Central memory CD8-positive, alpha-beta T cell (primary cell): Measurements from ENCODE around the gene ASTN1.

ENCODE experiments used
- ATAC-seq: fragments of 150-1000 bp; cut with Tn5 transposase; replicated peaks from 2 replicates; pipeline ENCODE4 v1.10.0; 2022; ENCODE audit warnings: mild to moderate bottlenecking, moderate FRiP score, moderate number of reproducible peaks; ENCODE audit not compliant: poor library complexity, severe bottlenecking; ENCODE audit errors: extremely low read depth
- DNase-seq, 2 donors: peaks; one replicate each; pipeline ENCODE4 v3.0.0; 2021; ENCODE audit warnings: low spot score in 2 of 2
- H3K27ac Mint-ChIP-seq: one replicate; pipeline ENCODE4 v1.8.0; 2022; ENCODE audit warnings: low read depth, mild to moderate bottlenecking, moderate library complexity, mixed read lengths
- H3K27me3 Mint-ChIP-seq: one replicate; pipeline ENCODE4 v1.8.0; 2022; ENCODE audit warnings: mixed read lengths
- H3K36me3 Mint-ChIP-seq: one replicate; pipeline ENCODE4 v1.8.0; 2022; ENCODE audit warnings: mild to moderate bottlenecking, moderate library complexity, mixed read lengths; ENCODE audit not compliant: insufficient read depth
- H3K4me1 Mint-ChIP-seq: one replicate; pipeline ENCODE4 v1.8.0; 2022; ENCODE audit warnings: mixed read lengths
- H3K4me3 Mint-ChIP-seq: one replicate; pipeline ENCODE4 v1.8.0; 2022; ENCODE audit warnings: mild to moderate bottlenecking, moderate library complexity, mixed read lengths
- H3K9me3 Mint-ChIP-seq: one replicate; pipeline ENCODE4 v1.8.0; 2022; ENCODE audit warnings: mixed read lengths

ASTN1 gene

DNA sequence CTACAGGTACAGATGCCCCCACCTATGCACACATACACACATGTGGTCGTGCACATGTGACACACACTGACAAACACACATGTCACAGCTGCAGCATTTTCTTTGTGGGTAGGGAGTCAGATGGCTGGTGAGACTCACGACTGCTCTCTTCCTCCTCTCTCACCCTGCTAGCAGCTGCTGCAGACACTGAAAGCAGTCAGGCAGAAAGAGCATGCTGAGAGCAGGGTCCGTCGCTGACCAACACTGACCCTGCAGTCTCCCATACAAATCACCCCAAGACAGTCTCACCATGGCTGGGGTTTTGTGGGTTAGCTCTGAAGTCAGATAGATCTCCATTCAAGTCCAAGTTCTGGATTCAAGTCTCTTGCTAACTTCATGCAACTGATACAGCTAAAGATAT, 188.3 kb downstream of the ASTN1 start:
- no peak overlapping the region for H3K4me3 Mint-ChIP-seq
- ATAC-seq (no peak), DNase-seq (no peak)
- no peaks in the 10 kb centered on the region for H3K36me3 Mint-ChIP-seq
- no peaks in the 10 kb centered on the region for H3K27me3 Mint-ChIP-seq
- no peak overlapping the region for H3K27ac Mint-ChIP-seq
- H3K4me1 Mint-ChIP-seq: no peaks in the 10 kb centered on the region
- H3K9me3 Mint-ChIP-seq: peaks cover 10% of the 10 kb centered on the region

GRCh38 chr1:176964687-176965086, 199.8 kb downstream of the ASTN1 start:
- H3K36me3 Mint-ChIP-seq: no peaks in the 10 kb centered on the region
- H3K9me3 Mint-ChIP-seq: peaks cover 5% of the 10 kb centered on the region
- H3K27ac Mint-ChIP-seq: no peak overlapping the region
- ATAC-seq: no peak
- no peaks in the 10 kb centered on the region for H3K4me1 Mint-ChIP-seq
- no peak for DNase-seq
- no peak overlapping the region for H3K4me3 Mint-ChIP-seq
- H3K27me3 Mint-ChIP-seq: no peaks in the 10 kb centered on the region

DNA sequence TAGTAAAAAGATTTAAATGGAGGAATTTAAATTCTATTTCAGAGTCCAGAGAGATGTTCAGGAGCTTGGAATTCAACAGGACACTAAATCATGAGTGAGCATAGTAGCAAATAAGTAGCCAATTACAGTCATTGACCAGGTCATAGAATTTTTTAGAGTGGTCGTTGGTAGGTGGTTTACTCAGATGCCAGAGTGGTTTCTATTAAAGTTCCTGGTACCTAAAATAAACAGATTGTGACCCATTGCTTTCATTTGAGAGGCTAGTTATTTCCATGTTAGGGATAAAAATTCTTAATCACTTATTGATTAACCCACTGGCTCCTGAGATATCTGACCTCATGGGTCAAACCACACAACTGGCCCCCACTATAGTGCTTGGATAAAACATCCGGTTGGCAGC, 201.3 kb downstream of the ASTN1 start:
- Mint-ChIP-seq H3K4me3 (no peak overlapping the region), H3K27me3 (no peaks in the 10 kb centered on the region), H3K4me1 (no peaks in the 10 kb centered on the region), H3K27ac (no peak overlapping the region), H3K9me3 (peaks cover 5% of the 10 kb centered on the region), H3K36me3 (no peaks in the 10 kb centered on the region)
- no peak for DNase-seq
- ATAC-seq: no peak

DNA sequence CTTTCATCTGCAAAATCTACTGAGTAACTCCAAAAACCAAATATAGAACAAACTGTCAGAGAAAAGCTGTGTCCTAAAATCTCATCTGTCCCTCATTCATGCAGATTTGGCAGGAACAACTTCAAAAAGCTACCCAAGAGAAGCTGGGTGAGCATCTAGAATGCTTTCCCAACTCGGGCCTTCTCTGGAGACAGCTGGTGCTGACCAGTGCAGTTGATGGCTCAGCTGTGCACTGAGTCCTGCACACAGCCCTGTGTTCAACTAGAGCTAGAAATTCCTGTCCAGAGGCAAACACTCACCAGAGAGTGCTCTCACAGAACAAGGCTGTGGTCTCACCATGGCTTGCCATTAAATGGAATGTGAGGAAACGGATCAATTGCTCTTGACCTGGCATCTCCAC, 202.8 kb downstream of the ASTN1 start:
- H3K36me3 Mint-ChIP-seq: no peaks in the 10 kb centered on the region
- no peak for ATAC-seq
- no peaks in the 10 kb centered on the region for H3K27me3 Mint-ChIP-seq
- H3K4me1 Mint-ChIP-seq: no peaks in the 10 kb centered on the region
- H3K27ac Mint-ChIP-seq: no peak overlapping the region
- no peak for DNase-seq
- H3K9me3 Mint-ChIP-seq: peaks cover 5% of the 10 kb centered on the region
- H3K4me3 Mint-ChIP-seq: no peak overlapping the region

GRCh38 chr1:176959191-176959820, 205.2 kb downstream of the ASTN1 start:
- Mint-ChIP-seq H3K4me1 (no peaks in the 10 kb centered on the region), H3K27ac (no peak overlapping the region), H3K27me3 (no peaks in the 10 kb centered on the region), H3K9me3 (peaks cover 5% of the 10 kb centered on the region), H3K4me3 (no peak overlapping the region), H3K36me3 (no peaks in the 10 kb centered on the region)
- DNase-seq (no peak), ATAC-seq (no peak)

- Mint-ChIP-seq H3K27me3 (no peaks in the 10 kb centered on the region), H3K9me3 (peaks cover 12% of the 10 kb centered on the region), H3K27ac (no peak overlapping the region), H3K4me3 (no peak overlapping the region), H3K36me3 (no peaks in the 10 kb centered on the region), H3K4me1 (no peaks in the 10 kb centered on the region)
- ATAC-seq (no peak), DNase-seq (no peak)
Measured at GRCh38 chr1:176957603-176958002, 206.9 kb downstream of the ASTN1 start.

- no peak overlapping the region for H3K27ac Mint-ChIP-seq
- H3K4me1 Mint-ChIP-seq: no peaks in the 10 kb centered on the region
- no peak for ATAC-seq
- H3K36me3 Mint-ChIP-seq: no peaks in the 10 kb centered on the region
- no peaks in the 10 kb centered on the region for H3K27me3 Mint-ChIP-seq
- no peak overlapping the region for H3K4me3 Mint-ChIP-seq
- no peak for DNase-seq
- peaks cover 15% of the 10 kb centered on the region for H3K9me3 Mint-ChIP-seq
Measured at GRCh38 chr1:176954242-176954641, 210.3 kb downstream of the ASTN1 start.

- DNase-seq (no peak), ATAC-seq (no peak)
- H3K27me3 Mint-ChIP-seq: no peaks in the 10 kb centered on the region
- no peak overlapping the region for H3K27ac Mint-ChIP-seq
- no peak overlapping the region for H3K4me3 Mint-ChIP-seq
- H3K4me1 Mint-ChIP-seq: no peaks in the 10 kb centered on the region
- peaks cover 18% of the 10 kb centered on the region for H3K9me3 Mint-ChIP-seq
- peaks cover 2% of the 10 kb centered on the region for H3K36me3 Mint-ChIP-seq
Measured at GRCh38 chr1:176950736-176951324, 213.7 kb downstream of the ASTN1 start.

DNA sequence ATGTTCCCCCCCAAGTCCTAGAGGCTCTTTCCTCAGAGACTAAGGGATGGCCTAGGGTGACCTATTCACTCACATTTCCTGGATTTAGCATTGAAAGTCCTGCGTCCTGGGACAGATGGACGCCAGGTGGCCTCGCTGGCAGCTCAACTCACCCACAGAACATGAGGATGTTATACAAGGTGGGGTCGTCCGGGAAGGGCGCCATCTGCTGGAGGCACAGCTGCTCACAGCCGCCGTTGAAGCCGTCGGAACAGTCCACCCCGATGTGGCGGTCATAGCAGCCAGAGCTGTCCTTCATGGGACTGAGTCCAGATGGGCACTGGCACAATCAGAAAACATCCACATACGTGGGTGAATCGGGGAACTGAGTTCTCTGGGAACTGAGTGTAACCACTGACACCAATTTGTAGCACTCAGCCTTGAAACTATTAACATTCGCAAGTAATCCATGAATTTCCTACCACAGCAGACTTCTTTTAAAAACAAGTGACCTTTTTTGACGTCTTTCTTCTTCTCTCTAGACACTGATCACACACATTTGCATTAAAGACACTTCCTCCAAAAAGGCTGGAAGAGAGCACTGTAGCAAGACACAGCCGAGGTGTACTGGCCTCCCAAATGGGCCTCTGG, 215.4 kb downstream of the ASTN1 start:
- H3K36me3 Mint-ChIP-seq: peaks cover 2% of the 10 kb centered on the region
- ATAC-seq (no peak), DNase-seq (no peak)
- peaks cover 20% of the 10 kb centered on the region for H3K9me3 Mint-ChIP-seq
- H3K4me3 Mint-ChIP-seq: no peak overlapping the region
- no peaks in the 10 kb centered on the region for H3K4me1 Mint-ChIP-seq
- no peak overlapping the region for H3K27ac Mint-ChIP-seq
- no peaks in the 10 kb centered on the region for H3K27me3 Mint-ChIP-seq

DNA sequence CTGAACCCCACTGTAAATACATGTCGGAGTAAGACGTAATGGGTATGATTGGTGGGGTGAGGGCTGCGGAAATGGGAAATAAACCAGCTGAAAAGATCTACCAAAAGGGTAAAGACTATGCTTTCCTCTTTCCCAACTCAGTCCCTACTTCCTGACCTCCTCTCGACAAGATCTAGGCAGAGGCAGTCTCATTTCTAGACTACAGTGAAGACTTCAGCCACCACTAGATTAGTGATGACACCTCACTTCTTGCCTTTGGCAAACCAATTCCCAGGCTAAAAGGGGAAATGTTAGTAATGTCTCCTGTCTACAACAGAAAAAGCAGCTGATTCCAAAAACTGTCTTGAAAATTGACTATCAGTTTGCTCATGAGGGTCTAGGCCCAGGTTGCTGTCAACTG, 219.9 kb downstream of the ASTN1 start:
- ATAC-seq (no peak), DNase-seq (no peak)
- Mint-ChIP-seq H3K27ac (no peak overlapping the region), H3K4me1 (no peaks in the 10 kb centered on the region), H3K4me3 (no peak overlapping the region), H3K36me3 (peaks cover 2% of the 10 kb centered on the region), H3K27me3 (no peaks in the 10 kb centered on the region), H3K9me3 (peaks cover 12% of the 10 kb centered on the region)

DNA sequence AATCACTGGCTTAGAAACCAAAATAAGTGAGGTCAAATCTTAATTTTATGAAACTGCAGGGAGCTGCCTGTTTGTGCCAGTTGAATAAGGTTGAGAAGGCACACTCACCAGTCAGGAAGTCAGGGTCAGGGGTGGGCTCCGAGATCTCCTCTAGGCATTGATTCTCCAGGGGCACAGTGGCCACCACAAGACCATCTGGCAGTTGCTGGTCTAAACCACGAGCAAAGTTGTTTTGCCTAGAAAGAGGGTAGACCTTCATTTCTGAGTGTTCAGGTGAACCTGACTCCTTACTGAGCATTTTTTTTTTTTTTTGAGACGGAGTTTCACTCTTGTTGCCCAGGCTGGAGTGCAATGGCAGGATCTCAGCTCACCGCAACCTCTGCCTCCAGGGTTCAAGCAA, 220.7 kb downstream of the ASTN1 start:
- DNase-seq (no peak), ATAC-seq (no peak)
- Mint-ChIP-seq H3K4me1 (no peaks in the 10 kb centered on the region), H3K27me3 (no peaks in the 10 kb centered on the region), H3K36me3 (peaks cover 2% of the 10 kb centered on the region), H3K4me3 (no peak overlapping the region), H3K9me3 (peaks cover 10% of the 10 kb centered on the region), H3K27ac (no peak overlapping the region)

DNA sequence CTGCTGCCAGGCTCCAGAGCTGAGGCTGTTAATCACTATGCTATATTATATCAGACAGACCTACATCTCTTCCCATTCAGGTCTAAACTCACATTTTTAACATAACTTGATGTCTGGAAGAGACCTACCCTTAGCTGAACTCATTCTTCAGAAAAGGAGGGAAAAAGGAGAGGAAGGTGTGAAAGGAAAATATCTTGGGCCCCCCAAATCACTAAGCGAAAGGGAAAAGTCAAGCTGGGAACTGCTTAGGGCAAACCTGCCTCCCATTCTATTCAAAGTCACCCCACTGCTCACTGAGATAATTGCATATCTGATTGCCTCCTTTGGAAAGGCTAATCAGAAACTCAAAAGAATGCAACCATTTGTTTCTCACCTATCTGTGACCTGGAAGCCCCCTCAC, 222.2 kb downstream of the ASTN1 start:
- no peak for ATAC-seq
- Mint-ChIP-seq H3K27me3 (no peaks in the 10 kb centered on the region), H3K27ac (no peak overlapping the region), H3K9me3 (peaks cover 10% of the 10 kb centered on the region), H3K4me1 (no peaks in the 10 kb centered on the region), H3K4me3 (no peak overlapping the region), H3K36me3 (peaks cover 2% of the 10 kb centered on the region)
- DNase-seq: no peak

DNA sequence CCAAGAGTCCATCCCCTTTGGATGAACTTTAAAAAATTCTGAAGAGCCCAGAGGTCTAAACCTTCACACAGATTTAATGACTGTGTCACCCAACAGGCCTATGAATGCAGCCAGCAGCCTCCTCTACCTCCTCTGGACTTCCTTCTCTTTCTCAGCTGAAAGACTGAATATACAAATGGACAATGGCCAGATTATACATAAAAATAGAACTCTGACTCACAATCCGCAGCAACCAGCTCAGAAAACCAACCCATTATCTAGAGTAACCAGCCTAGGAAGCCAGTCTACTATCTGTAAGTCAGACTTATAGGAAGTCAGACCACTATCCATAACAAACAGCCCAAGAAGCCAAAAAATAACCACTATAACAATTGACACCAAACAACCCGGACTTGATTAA, 224.5 kb downstream of the ASTN1 start:
- peaks cover 12% of the 10 kb centered on the region for H3K9me3 Mint-ChIP-seq
- H3K36me3 Mint-ChIP-seq: no peaks in the 10 kb centered on the region
- no peak overlapping the region for H3K27ac Mint-ChIP-seq
- no peaks in the 10 kb centered on the region for H3K27me3 Mint-ChIP-seq
- DNase-seq: no peak
- no peaks in the 10 kb centered on the region for H3K4me1 Mint-ChIP-seq
- no peak for ATAC-seq
- no peak overlapping the region for H3K4me3 Mint-ChIP-seq
